HCT116 (cell line): Measurements from ENCODE around the gene SLC22A7.

ENCODE experiments used
- CTCF ChIP-seq, 3 experiments: fragments of 200-600 bp in 1 of 3; sonication (generic) in 1 of 3; IDR thresholded peaks in 2 of 3; conservative IDR thresholded peaks in 1 of 3; 2 replicates each; pipeline ENCODE4 v1.5.1; 2012 to 2017; ENCODE audit warnings: low read depth in 2 of 3, low read length in 2 of 3, antibody characterized with exemption in 1 of 3, borderline replicate concordance in 1 of 3, control low read depth in 1 of 3, mild to moderate bottlenecking in 1 of 3, mixed read lengths in 1 of 3, mixed run types in 1 of 3, moderate library complexity in 1 of 3; ENCODE audit not compliant: insufficient read depth in 1 of 3
- POLR2A ChIP-seq: IDR thresholded peaks from 2 replicates; pipeline ENCODE4 v1.7.0; 2011; ENCODE audit warnings: borderline replicate concordance; ENCODE audit not compliant: insufficient read depth, insufficient read length; ENCODE audit errors: extremely low read depth
- SRF ChIP-seq: IDR thresholded peaks from 2 replicates; pipeline ENCODE4 v1.6.1; 2012; ENCODE audit warnings: low read depth
- TF ChIP-seq, protein P1 (sequence below): IDR thresholded peaks from 2 replicates; pipeline ENCODE4 v1.6.1; 2011; ENCODE audit warnings: mild to moderate bottlenecking, low read length, moderate library complexity; ENCODE audit not compliant: insufficient replicate concordance; ENCODE audit errors: extremely low read depth

- no peak for TF ChIP-seq CTCF (IDR thresholded peaks at IDR 0.05 in 2 of 3, conservative IDR thresholded peaks at IDR 0.05 in 1 of 3; ENCODE audit: borderline replicate concordance in 1 of 3, insufficient read depth in 1 of 3, low read depth in 2 of 3, low read length in 2 of 3)
- no peak for TF ChIP-seq SRF
- TF ChIP-seq, protein P1, sequence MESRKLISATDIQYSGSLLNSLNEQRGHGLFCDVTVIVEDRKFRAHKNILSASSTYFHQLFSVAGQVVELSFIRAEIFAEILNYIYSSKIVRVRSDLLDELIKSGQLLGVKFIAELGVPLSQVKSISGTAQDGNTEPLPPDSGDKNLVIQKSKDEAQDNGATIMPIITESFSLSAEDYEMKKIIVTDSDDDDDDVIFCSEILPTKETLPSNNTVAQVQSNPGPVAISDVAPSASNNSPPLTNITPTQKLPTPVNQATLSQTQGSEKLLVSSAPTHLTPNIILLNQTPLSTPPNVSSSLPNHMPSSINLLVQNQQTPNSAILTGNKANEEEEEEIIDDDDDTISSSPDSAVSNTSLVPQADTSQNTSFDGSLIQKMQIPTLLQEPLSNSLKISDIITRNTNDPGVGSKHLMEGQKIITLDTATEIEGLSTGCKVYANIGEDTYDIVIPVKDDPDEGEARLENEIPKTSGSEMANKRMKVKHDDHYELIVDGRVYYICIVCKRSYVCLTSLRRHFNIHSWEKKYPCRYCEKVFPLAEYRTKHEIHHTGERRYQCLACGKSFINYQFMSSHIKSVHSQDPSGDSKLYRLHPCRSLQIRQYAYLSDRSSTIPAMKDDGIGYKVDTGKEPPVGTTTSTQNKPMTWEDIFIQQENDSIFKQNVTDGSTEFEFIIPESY, result no peak
- no peak for TF ChIP-seq POLR2A
Observed at GRCh38 chr6:43299338-43300293, 1.6 kb downstream of the SLC22A7 start.
